K562 (cell line): ENCODE measurements around the gene SPINK4. TPM values are rescaled to one million over a fixed set of nuclear protein-coding genes. Genes with fewer than 3 reads are reported as not detected.

Source experiments
- ATAC-seq: fragments of 200-7000 bp; cut with Tn5 transposase; 3 replicates; pipeline ENCODE4 v1.9.1; 2020; ENCODE audit warnings: moderate library complexity
- BruUV-seq: library from RNA; stranded (reverse); fragments of 400-500 nt; replicated peaks from 2 replicates; lab custom pipeline; 2021; lab: Mats Ljungman, UMichigan
- CTCF ChIA-PET: fragments of 300-600 bp; formaldehyde crosslinking; extraction: SDS; loops from one replicate; lab custom pipeline; 2021; ENCODE audit warnings: low intra/inter-chr PET ratio; lab: Yijun Ruan, JAX
- POLR2A ChIA-PET: fragments of 300-600, 350-650 bp; sonication (Branson Sonifier 250); formaldehyde crosslinking; extraction: SDS; loops from one replicate; lab custom pipeline; 2021; ENCODE audit warnings: antibody characterized with exemption, inconsistent platforms; lab: Yijun Ruan, JAX
- DNase-seq, 4 experiments: peaks; one replicate each; pipeline versions ENCODE4 v3.0.0 to v3.0.0-alpha.2; 2011 to 2018; ENCODE audit warnings: low spot score in 3 of 4, mixed read lengths in 3 of 4; ENCODE audit errors: extremely low read depth in 1 of 4
- FAIRE-seq: peaks from 2 replicates; lab custom pipeline; 2011; peaks lifted over from hg19 to GRCh38; lab: Jason Lieb, UNC
- H2AFZ ChIP-seq: 2 replicates; pipeline ENCODE4 v1.6.0; 2011; ENCODE audit warnings: low read depth, low read length, control low read depth, inconsistent platforms
- H3K27ac ChIP-seq: fragments of 200-600 bp; 3 replicates; pipeline ENCODE4 v1.8.0; 2011; ENCODE audit warnings: low read depth, mild to moderate bottlenecking, control low read depth, inconsistent platforms, low read length, moderate library complexity, mixed read lengths; ENCODE audit errors: extremely low read depth
- H3K27me3 ChIP-seq, 2 experiments: fragments of 300-600 bp in 1 of 2; 2 replicates in 1 of 2; 3 replicates in 1 of 2; pipeline versions ENCODE4 v1.6.0 to v1.8.0; 2011; ENCODE audit warnings: inconsistent platforms in 2 of 2, low read length in 2 of 2, mild to moderate bottlenecking in 1 of 2, mixed read lengths in 1 of 2, moderate library complexity in 1 of 2; ENCODE audit not compliant: control insufficient read depth in 2 of 2, insufficient read depth in 2 of 2
- H3K36me3 ChIP-seq: fragments of 300-600 bp; 3 replicates; pipeline ENCODE4 v1.8.0; 2011; ENCODE audit warnings: mild to moderate bottlenecking, low read length, inconsistent platforms; ENCODE audit not compliant: control insufficient read depth, insufficient read depth
- H3K4me1 ChIP-seq, 2 experiments: fragments of 200-600 bp in 1 of 2; replicated peaks in 1 of 2; 2 replicates in 1 of 2; 3 replicates in 1 of 2; pipeline versions ENCODE4 v1.5.1 to v1.8.0; 2011; ENCODE audit warnings: inconsistent platforms in 2 of 2, low read length in 2 of 2, mild to moderate bottlenecking in 1 of 2, mixed read lengths in 1 of 2, moderate library complexity in 1 of 2; ENCODE audit not compliant: control insufficient read depth in 2 of 2, insufficient read depth in 2 of 2
- H3K4me2 ChIP-seq: 2 replicates; pipeline ENCODE4 v1.6.1; 2011; ENCODE audit warnings: low read length, control low read depth, inconsistent platforms, mixed read lengths; ENCODE audit not compliant: insufficient read depth
- H3K4me3 ChIP-seq: fragments of 200-600 bp; sonication (generic), shearing (Covaris generic); 2 replicates; pipeline ENCODE4 v1.5.1; 2016; ENCODE audit warnings: control low read depth, inconsistent platforms
- H3K79me2 ChIP-seq: fragments of 200-600 bp; 3 replicates; pipeline ENCODE4 v1.8.0; 2011; ENCODE audit warnings: low read length, inconsistent platforms; ENCODE audit not compliant: control insufficient read depth, insufficient read depth
- H3K9ac ChIP-seq, 2 experiments: 2 replicates each; pipeline versions ENCODE4 v1.6.0 to v1.6.1; 2011; ENCODE audit warnings: low read depth in 2 of 2, low read length in 2 of 2, control low read depth in 1 of 2, inconsistent platforms in 1 of 2, mild to moderate bottlenecking in 1 of 2, mixed read lengths in 1 of 2; ENCODE audit not compliant: insufficient read depth in 1 of 2
- H3K9me1 ChIP-seq: one replicate; pipeline ENCODE4 v1.6.0; 2011; ENCODE audit warnings: inconsistent platforms, mild to moderate bottlenecking, low read length, moderate library complexity; ENCODE audit not compliant: control insufficient read depth, insufficient read depth
- H3K9me3 ChIP-seq: replicated peaks from 2 replicates; pipeline ENCODE4 v1.5.1; 2011; ENCODE audit warnings: low read depth, low read length, inconsistent platforms; ENCODE audit not compliant: control insufficient read depth, insufficient read depth
- H4K20me1 ChIP-seq: replicated peaks from 2 replicates; pipeline ENCODE4 v1.6.1; 2011; ENCODE audit warnings: low read length, inconsistent platforms, mixed read lengths; ENCODE audit not compliant: control insufficient read depth, insufficient read depth
- KLF13 ChIP-seq: fragments of 450-650 bp; IDR thresholded peaks from 2 replicates; pipeline ENCODE4 v1.6.1; 2016; ENCODE audit warnings: missing genetic modification characterization, low read depth, mild to moderate bottlenecking, missing compliant biosample characterization, moderate library complexity, borderline replicate concordance
- TCFL5 ChIP-seq: fragments of 250-450 bp; sonication (Bioruptor Pico); conservative IDR thresholded peaks from 2 replicates; pipeline ENCODE4 v1.6.1; 2021; ENCODE audit warnings: mild to moderate bottlenecking, moderate library complexity, matching md5 sums
- WGBS: fragments of 100-300 bp; shearing (Covaris generic); methylation state at CpG from one replicate; pipeline ENCODE4 v1.1.6; 2016; ENCODE audit warnings: low coverage, mixed read lengths; ENCODE audit not compliant: insufficient coverage; ENCODE audit errors: missing lambda C conversion rate; 5-methylcytosine and 5-hydroxymethylcytosine counted together
- in situ Hi-C: fragments of 300-500 bp; cut with MboI; formaldehyde crosslinking; loops from 4 replicates; pipeline ENCODE4 v1.15.0; 2018; ENCODE audit warnings: inconsistent platforms, mixed read lengths
- intact Hi-C: fragments of 100-400 bp; cut with micrococcal nuclease; formaldehyde crosslinking; loops from 2 replicates; pipeline ENCODE4 v1.14.2; 2022
- polyA plus RNA-seq, 8 experiments: library from polyadenylated mRNA; depleted of rRNA in 4 of 8; stranded (reverse) in 5 of 8; unstranded in 3 of 8; fragments of >200 nt; fragmentation: Nextera tagmentation in 2 of 8; fragmentation: Illumina TruSeq in 1 of 8; extraction: Ambion mirVana in 2 of 8; extraction: Trizol in 1 of 8; gene quantifications; 2 replicates each; pipeline versions ENCODE4 v1.2.1 to v1.2.3, GENCODE V29; 2011 to 2014; ENCODE audit warnings: inconsistent platforms in 1 of 8, missing spikeins in 1 of 8
- total RNA-seq, 7 experiments: library from RNA; depleted of rRNA in 6 of 7; stranded (reverse); fragments of >200 nt in 6 of 7; fragmentation: Illumina TruSeq in 2 of 7; extraction: Trizol in 2 of 7; gene quantifications; 2 replicates each; pipeline versions ENCODE4 v1.2.1 to v1.2.3, GENCODE V29; 2011 to 2021; ENCODE audit warnings: low replicate concordance in 1 of 7
- TF ChIP-seq, protein P1 (sequence below), 3 experiments: fragments of 200-800 bp in 1 of 3; fragments of 250-450 bp in 1 of 3; fragments of 450-650 bp in 1 of 3; sonication (Bioruptor Pico) in 1 of 3; sonication (Bioruptor generic) in 1 of 3; formaldehyde crosslinking in 1 of 3; IDR thresholded peaks; 2 replicates each; pipeline versions ENCODE4 v1.6.1 to v1.8.0; 2016 to 2022; ENCODE audit warnings: mild to moderate bottlenecking in 2 of 3, missing genetic modification characterization in 2 of 3, missing compliant biosample characterization in 1 of 3, moderate library complexity in 1 of 3

The SPINK4 gene
- total and polyA plus RNA-seq, 9 of the 15 experiments (the other 6 are each of a cell fraction or from before 2014, with no cell fraction given) = 0.74 to 5.5 (median 2.1) TPM; not detected in 2

DNA sequence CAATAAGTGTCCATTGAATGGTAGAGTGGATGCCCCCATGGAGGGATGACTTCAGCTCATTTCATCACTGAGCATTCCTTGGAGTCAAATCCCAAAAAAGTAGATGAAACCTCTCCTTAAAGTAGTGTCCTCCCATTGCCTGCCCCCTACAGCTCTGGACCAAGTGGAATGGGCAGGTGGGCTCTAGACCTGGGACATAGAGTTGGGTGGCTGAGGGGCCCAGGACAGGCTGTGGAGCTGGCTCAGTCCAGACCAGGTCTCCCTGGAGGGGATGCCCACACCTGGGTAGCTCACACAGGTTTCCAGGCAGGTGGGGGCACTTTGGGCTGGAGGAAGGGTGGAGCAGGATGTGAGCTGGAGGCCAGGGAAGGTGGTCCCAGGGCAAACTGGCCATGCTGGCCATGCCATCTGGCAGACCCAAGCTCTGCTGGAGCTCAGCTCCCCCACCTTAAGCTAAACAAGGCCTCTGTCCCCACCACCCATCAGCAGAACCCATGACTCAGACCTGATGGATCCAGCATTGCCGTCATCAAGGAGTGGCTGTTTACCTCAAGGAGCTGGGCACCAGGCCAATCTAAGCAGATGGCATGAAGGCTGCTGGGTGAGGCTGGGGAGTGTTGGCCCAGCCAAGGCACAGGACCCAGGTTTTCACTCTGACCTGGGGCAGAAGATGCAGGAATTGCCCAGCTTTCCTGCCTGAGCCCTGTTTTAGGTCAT, 6.2 kb upstream of the SPINK4 start:
- Histone ChIP-seq H3K79me2 (no peaks in the 10 kb centered on the region), H3K9me3 (no peaks in the 10 kb centered on the region), H3K36me3 (no peaks in the 10 kb centered on the region), H3K9me1 (no peaks in the 10 kb centered on the region), H3K4me3 (no peak overlapping the region), H2AFZ (no peak overlapping the region), H3K27me3 (no peaks in the 10 kb centered on the region), H3K27ac (no peak overlapping the region), H3K9ac (0 out of 4 replicates have a peak overlapping the region, but pooled peaks of 1 of the 2 experiments have one; percentile 26), H3K4me1 (no peaks in the 10 kb centered on the region; a peak in 1 of 5 replicates), H3K4me2 (no peak overlapping the region), H4K20me1 (no peaks in the 10 kb centered on the region)
- POLR2A ChIA-PET = interaction anchor here (0.6 to 2.0 kb wide), 4 partner anchors 14 to 209 kb away, joined by 3 to 6 read pairs (median 3); partner anchors contain the start of genes DNAJA1 and SMU1
- 20% methylated on average over 1 of the region's 1 CpG for WGBS
- CTCF ChIA-PET = no interaction called here
- in situ Hi-C loops = loop anchor here (10.0 to 25.0 kb wide), 3 partner anchors 129 to 846 kb away; partner anchors contain the start of genes ACO1, NDUFB6, SMIM27 and TOPORS
- no peak for DNase-seq
- no TSS peak for BruUV-seq
- intact Hi-C loops = no loop called here
- no peak for ATAC-seq
- no peak for FAIRE-seq
- TF ChIP-seq KLF13 (tag) (no peak), TCFL5 (CRISPR knock-in tag) (no peak)
- TF ChIP-seq, protein P1, sequence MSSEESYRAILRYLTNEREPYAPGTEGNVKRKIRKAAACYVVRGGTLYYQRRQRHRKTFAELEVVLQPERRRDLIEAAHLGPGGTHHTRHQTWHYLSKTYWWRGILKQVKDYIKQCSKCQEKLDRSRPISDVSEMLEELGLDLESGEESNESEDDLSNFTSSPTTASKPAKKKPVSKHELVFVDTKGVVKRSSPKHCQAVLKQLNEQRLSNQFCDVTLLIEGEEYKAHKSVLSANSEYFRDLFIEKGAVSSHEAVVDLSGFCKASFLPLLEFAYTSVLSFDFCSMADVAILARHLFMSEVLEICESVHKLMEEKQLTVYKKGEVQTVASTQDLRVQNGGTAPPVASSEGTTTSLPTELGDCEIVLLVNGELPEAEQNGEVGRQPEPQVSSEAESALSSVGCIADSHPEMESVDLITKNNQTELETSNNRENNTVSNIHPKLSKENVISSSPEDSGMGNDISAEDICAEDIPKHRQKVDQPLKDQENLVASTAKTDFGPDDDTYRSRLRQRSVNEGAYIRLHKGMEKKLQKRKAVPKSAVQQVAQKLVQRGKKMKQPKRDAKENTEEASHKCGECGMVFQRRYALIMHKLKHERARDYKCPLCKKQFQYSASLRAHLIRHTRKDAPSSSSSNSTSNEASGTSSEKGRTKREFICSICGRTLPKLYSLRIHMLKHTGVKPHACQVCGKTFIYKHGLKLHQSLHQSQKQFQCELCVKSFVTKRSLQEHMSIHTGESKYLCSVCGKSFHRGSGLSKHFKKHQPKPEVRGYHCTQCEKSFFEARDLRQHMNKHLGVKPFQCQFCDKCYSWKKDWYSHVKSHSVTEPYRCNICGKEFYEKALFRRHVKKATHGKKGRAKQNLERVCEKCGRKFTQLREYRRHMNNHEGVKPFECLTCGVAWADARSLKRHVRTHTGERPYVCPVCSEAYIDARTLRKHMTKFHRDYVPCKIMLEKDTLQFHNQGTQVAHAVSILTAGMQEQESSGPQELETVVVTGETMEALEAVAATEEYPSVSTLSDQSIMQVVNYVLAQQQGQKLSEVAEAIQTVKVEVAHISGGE (CRISPR knock-in tag; IDR thresholded peaks at IDR 0.05) = peak in 1 of 3 experiments; percentile 49; a peak in 1 of 6 replicates
